HCT116 (cell line): ENCODE results near the gene P4HB. TPM values are rescaled to one million over a fixed set of nuclear protein-coding genes. Genes with fewer than 3 reads are reported as not detected.

Experiments used
- ATAC-seq: fragments of 200-7000 bp; cut with Tn5 transposase; 2 replicates; pipeline ENCODE4 v1.9.1; 2020; ENCODE audit warnings: mild to moderate bottlenecking, moderate library complexity
- BruUV-seq: library from RNA; stranded (reverse); fragments of 400-500 nt; replicated peaks from 2 replicates; lab custom pipeline; 2021; lab: Mats Ljungman, UMichigan
- CTCF ChIA-PET: fragments of 300-600 bp; sonication (Branson Sonifier 250); formaldehyde crosslinking; loops from one replicate; lab custom pipeline; 2021; ENCODE audit warnings: antibody characterized with exemption; lab: Charles Lee
- POLR2A ChIA-PET: fragments of 300-600, 350-600 bp; sonication (Branson Sonifier 250); formaldehyde crosslinking; loops from one replicate; lab custom pipeline; 2021; ENCODE audit warnings: antibody characterized with exemption; lab: Charles Lee
- RAD21 ChIA-PET, 2 experiments: fragments of 300-600 bp; sonication (Branson Sonifier 250); formaldehyde crosslinking; loops; one replicate each; lab custom pipeline; 2023; ENCODE audit warnings: low total read pairs in 2 of 2; ENCODE audit not compliant: uncharacterized antibody in 2 of 2, unreplicated experiment in 2 of 2, low non-redundant PET in 1 of 2; lab: Charles Lee
- DNase-seq: peaks from one replicate; pipeline ENCODE4 v3.0.0-alpha.2; 2010; ENCODE audit warnings: low read depth, low spot score
- H2AFZ ChIP-seq: fragments of 200-600 bp; shearing (Covaris generic), sonication (generic); 2 replicates; pipeline ENCODE4 v1.6.1; 2017; ENCODE audit warnings: low read depth, mixed run types, mixed read lengths, antibody characterized with exemption, low read length; ENCODE audit not compliant: poor library complexity, severe bottlenecking
- H3K27ac ChIP-seq: 2 replicates; pipeline ENCODE4 v1.5.1; 2012; ENCODE audit warnings: low read depth, low read length
- H3K27me3 ChIP-seq: fragments of 200-600 bp; sonication (generic); 2 replicates; pipeline ENCODE4 v1.6.1; 2016; ENCODE audit warnings: mixed run types, low read length, mixed read lengths; ENCODE audit not compliant: insufficient read depth
- H3K36me3 ChIP-seq, 2 experiments: fragments of 200-500 bp in 1 of 2; fragments of 200-600 bp in 1 of 2; sonication (Bioruptor generic) in 1 of 2; sonication (generic) in 1 of 2; 2 replicates each; pipeline versions ENCODE4 v1.5.1 to v1.6.1; 2014 to 2016; ENCODE audit warnings: low read length in 2 of 2, inconsistent platforms in 1 of 2, mixed read lengths in 1 of 2, mixed run types in 1 of 2; ENCODE audit not compliant: insufficient read depth in 2 of 2, control insufficient read depth in 1 of 2
- H3K4me1 ChIP-seq, 2 experiments: fragments of 200-600 bp in 1 of 2; sonication (generic) in 1 of 2; 2 replicates each; pipeline versions ENCODE4 v1.5.1 to v1.6.1; 2012 to 2017; ENCODE audit warnings: low read length in 2 of 2, inconsistent platforms in 1 of 2, mild to moderate bottlenecking in 1 of 2, mixed read lengths in 1 of 2, mixed run types in 1 of 2, moderate library complexity in 1 of 2; ENCODE audit not compliant: insufficient read depth in 2 of 2, control insufficient read depth in 1 of 2
- H3K4me2 ChIP-seq: fragments of 200-600 bp; sonication (generic); 2 replicates; pipeline ENCODE4 v1.6.1; 2017; ENCODE audit warnings: mixed run types, low read length, mixed read lengths
- H3K4me3 ChIP-seq, 2 experiments: fragments of 200-600 bp in 1 of 2; sonication (generic) in 1 of 2; replicated peaks in 1 of 2; 2 replicates each; pipeline ENCODE4 v1.5.1; 2011 to 2016; ENCODE audit warnings: low read length in 2 of 2, control low read depth in 1 of 2, low read depth in 1 of 2, mild to moderate bottlenecking in 1 of 2, mixed read lengths in 1 of 2, mixed run types in 1 of 2
- H3K79me2 ChIP-seq: fragments of 200-600 bp; sonication (generic); 2 replicates; pipeline ENCODE4 v1.6.1; 2017; ENCODE audit warnings: mild to moderate bottlenecking, mixed run types, low read length, moderate library complexity, mixed read lengths; ENCODE audit not compliant: insufficient read depth
- H3K9ac ChIP-seq: fragments of 200-600 bp; sonication (generic); 2 replicates; pipeline ENCODE4 v1.6.1; 2016; ENCODE audit warnings: low read length, mixed read lengths
- H3K9me2 ChIP-seq: fragments of 200-600 bp; sonication (generic), shearing (Covaris generic); 2 replicates; pipeline ENCODE4 v1.6.1; 2017; ENCODE audit warnings: mixed run types, mild to moderate bottlenecking, moderate library complexity; ENCODE audit not compliant: insufficient read depth
- H3K9me3 ChIP-seq, 2 experiments: fragments of 200-500 bp in 1 of 2; fragments of 200-600 bp in 1 of 2; sonication (Bioruptor generic) in 1 of 2; sonication (generic) in 1 of 2; 2 replicates each; pipeline ENCODE4 v1.6.1; 2014 to 2017; ENCODE audit warnings: low read length in 2 of 2, mixed read lengths in 2 of 2, inconsistent platforms in 1 of 2, low read depth in 1 of 2, mild to moderate bottlenecking in 1 of 2, mixed run types in 1 of 2, moderate library complexity in 1 of 2; ENCODE audit not compliant: control insufficient read depth in 1 of 2, insufficient read depth in 1 of 2
- H4K20me1 ChIP-seq: fragments of 200-600 bp; sonication (generic), shearing (Covaris generic); 2 replicates; pipeline ENCODE4 v1.6.1; 2017; ENCODE audit warnings: mixed run types, mild to moderate bottlenecking, moderate library complexity; ENCODE audit not compliant: insufficient read depth
- CBX3 ChIP-seq: IDR thresholded peaks from 2 replicates; pipeline ENCODE4 v1.6.1; 2012; ENCODE audit warnings: low read depth
- EGR1 ChIP-seq: IDR thresholded peaks from 2 replicates; pipeline ENCODE4 v1.6.1; 2012; ENCODE audit warnings: low read depth
- ELF1 ChIP-seq: IDR thresholded peaks from 2 replicates; pipeline ENCODE4 v1.6.1; 2012; ENCODE audit warnings: low read depth, borderline replicate concordance
- EZH2 ChIP-seq: fragments of 200-600 bp; sonication (generic); IDR thresholded peaks from 2 replicates; pipeline ENCODE4 v1.6.1; 2017; ENCODE audit warnings: antibody characterized with exemption, mixed run types
- FOSL1 ChIP-seq: IDR thresholded peaks from 2 replicates; pipeline ENCODE4 v1.6.1; 2012; ENCODE audit warnings: low read depth
- JUND ChIP-seq: IDR thresholded peaks from 2 replicates; pipeline ENCODE4 v1.6.1; 2012
- RAD21 ChIP-seq: IDR thresholded peaks from 2 replicates; pipeline ENCODE4 v1.6.1; 2012; ENCODE audit warnings: low read depth, mild to moderate bottlenecking
- SIN3A ChIP-seq: IDR thresholded peaks from 2 replicates; pipeline ENCODE4 v1.6.1; 2012; ENCODE audit warnings: low read depth
- SRF ChIP-seq: IDR thresholded peaks from 2 replicates; pipeline ENCODE4 v1.6.1; 2012; ENCODE audit warnings: low read depth
- TCF7L2 ChIP-seq: IDR thresholded peaks from 2 replicates; pipeline ENCODE4 v1.7.0; 2011; ENCODE audit warnings: borderline replicate concordance, inconsistent platforms; ENCODE audit not compliant: insufficient read depth, insufficient read length; ENCODE audit errors: extremely low read depth
- intact Hi-C: fragments of 100-400 bp; cut with micrococcal nuclease; formaldehyde crosslinking; loops from 2 replicates; pipeline ENCODE4 v1.10.0; 2022
- total RNA-seq: library from RNA; stranded (reverse); gene quantifications from one replicate; pipeline ENCODE4 v1.2.1, GENCODE V29; 2021; ENCODE audit not compliant: unreplicated experiment
- TF ChIP-seq, protein P1 (sequence below): IDR thresholded peaks from 2 replicates; pipeline ENCODE4 v1.6.1; 2011; ENCODE audit warnings: mild to moderate bottlenecking, low read length, moderate library complexity; ENCODE audit not compliant: insufficient replicate concordance; ENCODE audit errors: extremely low read depth
- TF ChIP-seq, protein P2 (sequence below): IDR thresholded peaks from 2 replicates; pipeline ENCODE4 v1.6.1; 2012; ENCODE audit warnings: low read depth

Gene P4HB
- total RNA-seq, 1 experiment from 2014 or later: 1,043 TPM

DNA sequence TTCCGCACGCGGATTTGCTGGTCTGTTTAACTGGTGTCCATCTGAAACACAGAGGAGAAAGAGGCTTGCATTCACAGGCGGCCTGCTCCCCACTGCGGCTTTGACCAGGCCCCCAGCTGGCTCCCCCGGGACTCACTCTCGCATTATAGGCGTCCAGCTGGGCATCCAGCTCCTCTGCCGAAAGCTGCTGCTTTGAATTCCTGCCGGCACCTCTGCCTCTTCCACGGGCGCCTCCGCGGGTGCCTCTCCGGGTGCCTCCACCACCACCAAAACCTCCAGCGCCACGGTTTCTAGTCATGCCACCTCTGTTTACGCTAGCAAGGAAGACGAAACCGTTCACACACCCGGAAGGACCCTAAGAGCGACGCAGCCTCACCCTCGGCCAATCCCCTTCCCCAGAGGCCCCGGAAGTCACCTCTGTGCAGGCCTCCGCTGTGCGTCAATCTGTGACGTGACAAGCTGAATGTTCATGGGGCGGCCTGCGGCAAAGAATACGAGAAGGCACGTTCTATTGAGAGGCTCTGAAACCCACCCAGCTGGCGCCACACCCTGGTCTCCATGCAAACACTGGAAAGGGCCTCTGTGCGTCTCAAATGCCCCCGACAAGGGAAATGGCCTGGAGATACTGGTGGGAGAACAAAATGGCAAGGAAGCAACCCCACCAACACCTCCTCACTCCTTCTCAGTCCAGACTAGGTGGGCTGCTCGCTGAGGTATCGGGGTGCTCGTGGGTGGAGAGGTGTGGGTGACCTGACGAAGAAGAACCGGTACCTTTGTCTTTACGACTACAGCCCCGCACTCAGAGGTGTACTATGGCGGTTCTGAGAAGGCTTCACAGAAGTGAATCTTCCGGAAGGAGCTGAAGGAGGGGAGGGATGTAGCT lies 28.0 kb upstream of the P4HB start:
- Histone ChIP-seq H3K9ac (no peak overlapping the region), H3K36me3 (peaks cover 40 to 71% of the 10 kb centered on the region in 2 experiments), H3K9me3 (no peaks in the 10 kb centered on the region), H3K27me3 (no peaks in the 10 kb centered on the region), H3K4me1 (peaks cover 15 to 34% of the 10 kb centered on the region in 2 experiments), H2AFZ (no peak overlapping the region), H3K4me2 (no peak overlapping the region), H3K27ac (peak overlapping the region; percentile 97; the same call in 1 of the 2 replicates), H4K20me1 (peaks cover 7% of the 10 kb centered on the region; the same call in 1 of the 2 replicates), H3K9me2 (no peaks in the 10 kb centered on the region), H3K4me3 (no peak overlapping the region), H3K79me2 (peaks cover 93% of the 10 kb centered on the region)
- ChIA-PET POLR2A (no interaction called here), RAD21 (no interaction called here), CTCF (no interaction called here)
- TF ChIP-seq SIN3A: no peak
- intact Hi-C loops: no loop called here
- no peak for ATAC-seq
- DNase-seq: no peak
- no TSS peak for BruUV-seq

DNA sequence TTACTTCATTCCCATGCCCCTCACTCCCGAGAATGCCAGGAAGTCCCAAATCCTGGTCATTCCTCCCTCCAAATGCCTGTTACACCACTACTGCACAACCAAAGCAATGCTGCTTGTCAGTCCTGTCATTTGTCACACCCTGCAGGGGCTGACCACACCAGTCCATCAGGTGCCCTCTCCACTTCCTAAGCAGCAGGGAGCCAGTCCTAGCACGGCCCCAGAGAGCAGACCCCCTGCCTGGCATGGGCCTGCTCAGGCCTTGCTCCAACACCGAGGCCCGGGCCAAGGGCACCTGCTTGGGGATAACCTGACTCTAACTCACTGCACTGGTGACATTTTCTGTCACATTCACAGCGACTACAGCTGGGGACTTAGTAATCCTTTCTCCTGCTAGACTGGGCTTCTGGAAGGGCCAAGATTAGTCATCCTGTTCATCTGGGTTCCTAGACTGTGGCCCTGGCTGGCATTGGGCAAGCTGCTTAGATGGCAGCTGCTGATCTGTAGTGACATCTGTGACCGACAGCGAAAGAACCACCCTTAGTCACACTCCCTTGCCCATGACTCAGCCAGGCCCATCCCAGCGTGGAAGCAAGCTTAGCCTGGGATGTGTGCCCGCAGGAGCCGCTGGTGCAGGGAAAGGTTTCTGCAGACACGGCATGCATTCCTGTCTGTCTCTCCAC lies 25.7 kb upstream of the P4HB start:
- no peak overlapping the region for H3K4me2 ChIP-seq
- H3K36me3 ChIP-seq: peaks cover 44 to 88% of the 10 kb centered on the region in 2 experiments
- no peak for TF ChIP-seq EGR1
- TF ChIP-seq ELF1: no peak
- TF ChIP-seq FOSL1: no peak
- TF ChIP-seq RAD21: no peak
- no peak for TF ChIP-seq SRF
- no peak for TF ChIP-seq CBX3
- no peak for TF ChIP-seq JUND
- no peak for TF ChIP-seq EZH2
- TF ChIP-seq, protein P1, sequence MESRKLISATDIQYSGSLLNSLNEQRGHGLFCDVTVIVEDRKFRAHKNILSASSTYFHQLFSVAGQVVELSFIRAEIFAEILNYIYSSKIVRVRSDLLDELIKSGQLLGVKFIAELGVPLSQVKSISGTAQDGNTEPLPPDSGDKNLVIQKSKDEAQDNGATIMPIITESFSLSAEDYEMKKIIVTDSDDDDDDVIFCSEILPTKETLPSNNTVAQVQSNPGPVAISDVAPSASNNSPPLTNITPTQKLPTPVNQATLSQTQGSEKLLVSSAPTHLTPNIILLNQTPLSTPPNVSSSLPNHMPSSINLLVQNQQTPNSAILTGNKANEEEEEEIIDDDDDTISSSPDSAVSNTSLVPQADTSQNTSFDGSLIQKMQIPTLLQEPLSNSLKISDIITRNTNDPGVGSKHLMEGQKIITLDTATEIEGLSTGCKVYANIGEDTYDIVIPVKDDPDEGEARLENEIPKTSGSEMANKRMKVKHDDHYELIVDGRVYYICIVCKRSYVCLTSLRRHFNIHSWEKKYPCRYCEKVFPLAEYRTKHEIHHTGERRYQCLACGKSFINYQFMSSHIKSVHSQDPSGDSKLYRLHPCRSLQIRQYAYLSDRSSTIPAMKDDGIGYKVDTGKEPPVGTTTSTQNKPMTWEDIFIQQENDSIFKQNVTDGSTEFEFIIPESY: no peak
- no peak for TF ChIP-seq TCF7L2
- TF ChIP-seq, protein P2, sequence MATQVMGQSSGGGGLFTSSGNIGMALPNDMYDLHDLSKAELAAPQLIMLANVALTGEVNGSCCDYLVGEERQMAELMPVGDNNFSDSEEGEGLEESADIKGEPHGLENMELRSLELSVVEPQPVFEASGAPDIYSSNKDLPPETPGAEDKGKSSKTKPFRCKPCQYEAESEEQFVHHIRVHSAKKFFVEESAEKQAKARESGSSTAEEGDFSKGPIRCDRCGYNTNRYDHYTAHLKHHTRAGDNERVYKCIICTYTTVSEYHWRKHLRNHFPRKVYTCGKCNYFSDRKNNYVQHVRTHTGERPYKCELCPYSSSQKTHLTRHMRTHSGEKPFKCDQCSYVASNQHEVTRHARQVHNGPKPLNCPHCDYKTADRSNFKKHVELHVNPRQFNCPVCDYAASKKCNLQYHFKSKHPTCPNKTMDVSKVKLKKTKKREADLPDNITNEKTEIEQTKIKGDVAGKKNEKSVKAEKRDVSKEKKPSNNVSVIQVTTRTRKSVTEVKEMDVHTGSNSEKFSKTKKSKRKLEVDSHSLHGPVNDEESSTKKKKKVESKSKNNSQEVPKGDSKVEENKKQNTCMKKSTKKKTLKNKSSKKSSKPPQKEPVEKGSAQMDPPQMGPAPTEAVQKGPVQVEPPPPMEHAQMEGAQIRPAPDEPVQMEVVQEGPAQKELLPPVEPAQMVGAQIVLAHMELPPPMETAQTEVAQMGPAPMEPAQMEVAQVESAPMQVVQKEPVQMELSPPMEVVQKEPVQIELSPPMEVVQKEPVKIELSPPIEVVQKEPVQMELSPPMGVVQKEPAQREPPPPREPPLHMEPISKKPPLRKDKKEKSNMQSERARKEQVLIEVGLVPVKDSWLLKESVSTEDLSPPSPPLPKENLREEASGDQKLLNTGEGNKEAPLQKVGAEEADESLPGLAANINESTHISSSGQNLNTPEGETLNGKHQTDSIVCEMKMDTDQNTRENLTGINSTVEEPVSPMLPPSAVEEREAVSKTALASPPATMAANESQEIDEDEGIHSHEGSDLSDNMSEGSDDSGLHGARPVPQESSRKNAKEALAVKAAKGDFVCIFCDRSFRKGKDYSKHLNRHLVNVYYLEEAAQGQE: no peak

More for the DNA sequence above, 25.7 kb upstream of the P4HB start:
- Histone ChIP-seq H2AFZ (no peak overlapping the region), H3K4me1 (peaks cover 10 to 27% of the 10 kb centered on the region in 2 experiments), H3K4me3 (no peak overlapping the region), H3K9me3 (no peaks in the 10 kb centered on the region), H4K20me1 (peaks cover 7% of the 10 kb centered on the region; the same call in 1 of the 2 replicates), H3K9me2 (no peaks in the 10 kb centered on the region), H3K9ac (no peak overlapping the region), H3K79me2 (peaks cover 94% of the 10 kb centered on the region), H3K27me3 (no peaks in the 10 kb centered on the region), H3K27ac (peak overlapping the region; percentile 19; the same call in 1 of the 2 replicates)
- CTCF ChIA-PET: no interaction called here
- POLR2A ChIA-PET: no interaction called here
- intact Hi-C loops: no loop called here
- BruUV-seq: no TSS peak
- RAD21 ChIA-PET: no interaction called here
- DNase-seq: no peak
- peak; percentile 28 for ATAC-seq
